ENCODE data around the gene CALHM5. TPM values are rescaled to one million over a fixed set of nuclear protein-coding genes. Genes with fewer than 3 reads are reported as not detected.
A peak's percentile ranks its signal among the peaks of the same experiment; 100 is the strongest.

Gene CALHM5, protein sequence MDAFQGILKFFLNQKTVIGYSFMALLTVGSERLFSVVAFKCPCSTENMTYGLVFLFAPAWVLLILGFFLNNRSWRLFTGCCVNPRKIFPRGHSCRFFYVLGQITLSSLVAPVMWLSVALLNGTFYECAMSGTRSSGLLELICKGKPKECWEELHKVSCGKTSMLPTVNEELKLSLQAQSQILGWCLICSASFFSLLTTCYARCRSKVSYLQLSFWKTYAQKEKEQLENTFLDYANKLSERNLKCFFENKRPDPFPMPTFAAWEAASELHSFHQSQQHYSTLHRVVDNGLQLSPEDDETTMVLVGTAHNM
- total RNA-seq, result not detected

GRCh38 chr6:116511424-116512110, at the start of gene CALHM5:
TSS of gene CALHM5 (plus strand) at chr6:116511639. CDS start at chr6:116511697, 58 bp downstream.
- Mint-ChIP-seq H3K36me3 (ENCODE audit: low read depth) (no peaks in the 10 kb centered on the region), H3K27me3 (no peaks in the 10 kb centered on the region), H3K4me3 (no peak within 1 kb of the TSS), H3K4me1 (no peaks in the 10 kb centered on the region), H3K9me3 (peaks cover under 1% of the 10 kb centered on the region), H3K27ac (no peak within 1 kb of the TSS)
- ATAC-seq (replicated peaks), result no peak

- H3K4me3 Mint-ChIP-seq, result peak overlapping the region; percentile 80
- H3K27me3 Mint-ChIP-seq, result peaks cover 7% of the 10 kb centered on the region
- H3K9me3 Mint-ChIP-seq, result no peaks in the 10 kb centered on the region
- H3K36me3 Mint-ChIP-seq (ENCODE audit: low read depth), result no peaks in the 10 kb centered on the region
- peak overlapping the region; percentile 80 for H3K27ac Mint-ChIP-seq
- peak; percentile 93 for ATAC-seq (replicated peaks)
- peaks cover 12% of the 10 kb centered on the region for H3K4me1 Mint-ChIP-seq
Measured at GRCh38 chr6:116461932-116462885, 49.2 kb upstream of the CALHM5 start.

DNA sequence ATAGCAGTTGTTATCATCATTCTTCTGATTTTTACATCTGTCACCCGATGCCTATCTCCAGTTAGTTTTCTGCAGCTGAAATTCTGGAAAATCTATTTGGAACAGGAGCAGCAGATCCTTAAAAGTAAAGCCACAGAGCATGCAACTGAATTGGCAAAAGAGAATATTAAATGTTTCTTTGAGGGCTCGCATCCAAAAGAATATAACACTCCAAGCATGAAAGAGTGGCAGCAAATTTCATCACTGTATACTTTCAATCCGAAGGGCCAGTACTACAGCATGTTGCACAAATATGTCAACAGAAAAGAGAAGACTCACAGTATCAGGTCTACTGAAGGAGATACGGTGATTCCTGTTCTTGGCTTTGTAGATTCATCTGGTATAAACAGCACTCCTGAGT, 48.1 kb upstream of the CALHM5 start:
- peaks cover 7% of the 10 kb centered on the region for H3K27me3 Mint-ChIP-seq
- H3K27ac Mint-ChIP-seq, result no peak overlapping the region
- no peaks in the 10 kb centered on the region for H3K36me3 Mint-ChIP-seq (ENCODE audit: low read depth)
- no peaks in the 10 kb centered on the region for H3K9me3 Mint-ChIP-seq
- ATAC-seq (replicated peaks), result no peak
- H3K4me1 Mint-ChIP-seq, result peaks cover 12% of the 10 kb centered on the region
- H3K4me3 Mint-ChIP-seq, result peak overlapping the region; percentile 80

- Mint-ChIP-seq H3K27ac (peak overlapping the region; percentile 24), H3K4me1 (peaks cover 12% of the 10 kb centered on the region), H3K36me3 (ENCODE audit: low read depth) (no peaks in the 10 kb centered on the region)
Measured at GRCh38 chr6:116465246-116465645, 46.2 kb upstream of the CALHM5 start.

DNA sequence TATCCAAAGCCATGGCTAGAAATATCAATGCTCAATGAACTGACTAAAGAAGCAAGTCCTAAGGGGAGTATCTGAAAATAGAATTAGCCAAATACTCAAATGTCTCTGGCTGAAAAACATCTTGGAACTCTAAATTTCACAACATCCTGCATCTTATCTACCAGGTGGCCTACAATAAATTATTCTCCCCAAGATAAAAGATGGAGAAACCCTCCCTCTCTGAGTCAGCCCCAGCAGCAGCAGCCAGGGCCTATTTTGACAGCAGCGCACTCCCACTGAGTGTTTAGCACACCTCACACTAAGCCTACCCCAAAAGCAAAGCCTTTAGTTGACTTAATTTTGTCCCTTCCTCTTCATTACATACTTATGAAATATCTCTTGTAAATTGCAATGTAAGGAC, 44.3 kb upstream of the CALHM5 start:
- no peak overlapping the region for H3K27ac Mint-ChIP-seq
- peaks cover 5% of the 10 kb centered on the region for H3K4me1 Mint-ChIP-seq
- H3K4me3 Mint-ChIP-seq, result no peak overlapping the region
- H3K36me3 Mint-ChIP-seq (ENCODE audit: low read depth), result no peaks in the 10 kb centered on the region
- H3K9me3 Mint-ChIP-seq, result no peaks in the 10 kb centered on the region
- no peak for ATAC-seq (replicated peaks)
- H3K27me3 Mint-ChIP-seq, result no peaks in the 10 kb centered on the region

More at GRCh38 chr6:116465246-116465645, 46.2 kb upstream of the CALHM5 start:
- H3K9me3 Mint-ChIP-seq, result no peaks in the 10 kb centered on the region
- no peak overlapping the region for H3K4me3 Mint-ChIP-seq
- peak; percentile 18 for ATAC-seq (replicated peaks)
- H3K27me3 Mint-ChIP-seq, result peaks cover 7% of the 10 kb centered on the region

- peaks cover 5% of the 10 kb centered on the region for H3K4me1 Mint-ChIP-seq
- no peaks in the 10 kb centered on the region for H3K36me3 Mint-ChIP-seq (ENCODE audit: low read depth)
- ATAC-seq (replicated peaks), result no peak
- H3K27me3 Mint-ChIP-seq, result peaks cover under 1% of the 10 kb centered on the region
- H3K4me3 Mint-ChIP-seq, result no peak overlapping the region
- H3K27ac Mint-ChIP-seq, result no peak overlapping the region
- H3K9me3 Mint-ChIP-seq, result no peaks in the 10 kb centered on the region
Measured at GRCh38 chr6:116467514-116467913, 43.9 kb upstream of the CALHM5 start.

DNA sequence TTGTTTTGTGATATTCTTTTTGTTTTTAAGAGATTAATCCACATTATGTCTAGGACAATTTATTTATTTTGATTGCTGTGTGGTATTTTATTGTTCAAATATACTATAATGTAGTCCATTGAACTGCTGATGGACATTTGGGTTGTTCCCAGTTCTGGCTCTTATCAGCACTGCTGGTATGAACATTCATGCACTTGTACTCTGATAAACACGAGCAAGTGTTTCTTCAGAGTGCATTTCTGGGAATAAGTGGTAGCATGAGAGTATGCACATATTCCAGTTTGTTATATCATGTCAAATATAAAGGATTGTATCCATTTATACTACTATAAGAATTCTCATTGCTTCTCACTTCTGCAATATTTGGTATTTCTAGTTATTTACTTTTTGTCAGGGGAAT, 43.1 kb upstream of the CALHM5 start:
- Mint-ChIP-seq H3K27me3 (peaks cover 4% of the 10 kb centered on the region), H3K27ac (no peak overlapping the region), H3K36me3 (ENCODE audit: low read depth) (no peaks in the 10 kb centered on the region), H3K4me1 (peaks cover 5% of the 10 kb centered on the region), H3K9me3 (no peaks in the 10 kb centered on the region), H3K4me3 (no peak overlapping the region)
- no peak for ATAC-seq (replicated peaks)

DNA sequence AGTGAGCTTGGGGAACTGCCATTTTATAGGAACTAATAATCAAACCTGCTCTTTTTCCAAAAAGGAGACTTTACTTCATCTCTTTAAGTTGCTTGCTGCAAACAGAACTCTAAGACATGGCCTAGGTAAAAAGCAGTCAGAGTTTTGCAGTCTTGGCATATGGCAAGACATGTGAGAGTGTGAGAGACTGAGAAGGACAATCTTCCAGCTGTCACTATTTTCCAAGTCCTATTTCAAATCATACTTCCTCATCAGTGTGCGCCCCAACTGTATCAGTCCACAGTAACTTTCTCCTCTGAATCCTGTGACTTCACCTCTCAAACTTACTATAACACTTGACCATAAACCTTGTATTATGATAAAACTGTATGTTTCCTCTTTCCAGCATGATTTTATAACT, 39.9 kb upstream of the CALHM5 start:
- no peak for ATAC-seq (replicated peaks)
- Mint-ChIP-seq H3K27me3 (peaks cover 4% of the 10 kb centered on the region), H3K9me3 (no peaks in the 10 kb centered on the region), H3K4me1 (peaks cover 19% of the 10 kb centered on the region), H3K27ac (no peak overlapping the region), H3K4me3 (no peak overlapping the region), H3K36me3 (ENCODE audit: low read depth) (no peaks in the 10 kb centered on the region)

DNA sequence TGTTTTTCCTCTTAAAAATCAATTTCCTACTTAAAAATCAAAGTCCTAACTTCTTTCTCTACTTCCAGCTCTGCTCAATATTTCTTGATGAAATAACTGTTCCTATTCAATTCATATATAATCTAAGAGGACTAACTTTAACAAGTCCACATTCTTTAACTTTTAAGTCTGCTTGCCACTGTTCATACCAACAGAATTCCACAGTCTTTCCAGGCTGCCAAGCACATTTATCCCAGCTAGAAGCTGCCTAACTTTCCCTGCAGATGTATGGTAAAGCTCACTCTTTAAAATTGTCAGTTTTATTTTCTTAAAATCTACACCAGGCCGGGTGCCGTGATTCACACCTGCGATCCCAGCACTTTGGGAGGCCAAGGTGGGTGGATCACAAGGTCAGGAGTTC, 38.7 kb upstream of the CALHM5 start:
- peaks cover 19% of the 10 kb centered on the region for H3K4me1 Mint-ChIP-seq
- no peak for ATAC-seq (replicated peaks)
- no peak overlapping the region for H3K27ac Mint-ChIP-seq
- peaks cover 4% of the 10 kb centered on the region for H3K27me3 Mint-ChIP-seq
- H3K36me3 Mint-ChIP-seq (ENCODE audit: low read depth), result no peaks in the 10 kb centered on the region
- no peak overlapping the region for H3K4me3 Mint-ChIP-seq
- no peaks in the 10 kb centered on the region for H3K9me3 Mint-ChIP-seq

GRCh38 chr6:116475141-116475540, 36.3 kb upstream of the CALHM5 start:
- Mint-ChIP-seq H3K27me3 (peaks cover 4% of the 10 kb centered on the region), H3K36me3 (ENCODE audit: low read depth) (no peaks in the 10 kb centered on the region), H3K27ac (peak overlapping the region; percentile 62), H3K4me1 (peaks cover 19% of the 10 kb centered on the region), H3K9me3 (no peaks in the 10 kb centered on the region), H3K4me3 (peak overlapping the region; percentile 70)
- ATAC-seq (replicated peaks), result no peak

GRCh38 chr6:116476002-116476678, 35.3 kb upstream of the CALHM5 start:
- peaks cover 19% of the 10 kb centered on the region for H3K4me1 Mint-ChIP-seq
- no peaks in the 10 kb centered on the region for H3K9me3 Mint-ChIP-seq
- peak; percentile 86 for ATAC-seq (replicated peaks)
- H3K36me3 Mint-ChIP-seq (ENCODE audit: low read depth), result no peaks in the 10 kb centered on the region
- peak overlapping the region; percentile 70 for H3K4me3 Mint-ChIP-seq
- peaks cover 4% of the 10 kb centered on the region for H3K27me3 Mint-ChIP-seq
- H3K27ac Mint-ChIP-seq, result peak overlapping the region; percentile 62

DNA sequence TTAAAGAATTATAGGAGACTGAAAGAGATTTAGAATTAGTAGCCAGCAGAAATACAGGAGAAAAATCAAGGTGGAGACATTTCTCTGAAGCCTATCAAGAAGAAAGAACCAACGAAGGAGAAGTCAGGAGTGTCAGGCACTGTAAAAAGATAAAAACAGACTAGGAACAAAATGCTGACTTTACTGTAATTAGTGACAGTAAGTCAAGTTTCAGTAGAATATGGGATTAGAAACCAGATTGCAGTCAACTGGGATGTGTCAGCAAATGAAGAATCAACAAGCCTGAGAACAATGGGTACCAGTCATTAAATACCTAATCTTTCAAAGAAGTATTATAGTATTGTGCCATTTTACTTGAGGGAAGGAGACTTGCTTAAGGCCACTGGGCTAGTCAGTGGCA, 28.7 kb upstream of the CALHM5 start:
- no peak overlapping the region for H3K4me3 Mint-ChIP-seq
- H3K36me3 Mint-ChIP-seq (ENCODE audit: low read depth), result no peaks in the 10 kb centered on the region
- no peaks in the 10 kb centered on the region for H3K9me3 Mint-ChIP-seq
- H3K27me3 Mint-ChIP-seq, result peaks cover 16% of the 10 kb centered on the region
- no peak for ATAC-seq (replicated peaks)
- H3K4me1 Mint-ChIP-seq, result no peaks in the 10 kb centered on the region
- H3K27ac Mint-ChIP-seq, result no peak overlapping the region

- H3K4me3 Mint-ChIP-seq, result no peak overlapping the region
- no peak for ATAC-seq (replicated peaks)
- peaks cover 16% of the 10 kb centered on the region for H3K27me3 Mint-ChIP-seq
- H3K36me3 Mint-ChIP-seq (ENCODE audit: low read depth), result no peaks in the 10 kb centered on the region
- H3K9me3 Mint-ChIP-seq, result no peaks in the 10 kb centered on the region
- H3K4me1 Mint-ChIP-seq, result no peaks in the 10 kb centered on the region
- no peak overlapping the region for H3K27ac Mint-ChIP-seq
Measured at GRCh38 chr6:116483616-116484015, 27.8 kb upstream of the CALHM5 start.

All from activated T-helper 17 cell treated with anti-CD3 and anti-CD28 coated beads, Interleukin-2, amount 50 U/mL, for 72 hours (primary cell).